B cell (primary cell): ENCODE results near the gene KNG1. TPM values are rescaled to one million over a fixed set of nuclear protein-coding genes. Genes with fewer than 3 reads are reported as not detected.

ENCODE experiments used
- ATAC-seq: fragments of 200-7000 bp; cut with Tn5 transposase; one replicate; pipeline ENCODE4 v1.10.0; 2021; ENCODE audit warnings: low read depth, mild to moderate bottlenecking, moderate number of reproducible peaks, moderate library complexity
- CTCF ChIA-PET: fragments of 350-600 bp; sonication (Branson Sonifier 250); formaldehyde crosslinking; loops from one replicate; lab custom pipeline; 2021; ENCODE audit warnings: antibody characterized with exemption, inconsistent platforms; lab: Charles Lee
- POLR2A ChIA-PET: fragments of 350-600 bp; sonication (Branson Sonifier 250); formaldehyde crosslinking; loops from one replicate; lab custom pipeline; 2021; ENCODE audit warnings: antibody characterized with exemption; lab: Charles Lee
- DNase-seq: peaks from one replicate; pipeline ENCODE4 v3.0.0; 2013
- H2AFZ ChIP-seq: 2 replicates; pipeline ENCODE4 v1.6.1; 2012; ENCODE audit warnings: mild to moderate bottlenecking, low read depth, low read length; ENCODE audit not compliant: insufficient read depth, poor library complexity, severe bottlenecking
- H3K27ac ChIP-seq, 2 donors: 1 replicate in 1 of 2; 2 replicates in 1 of 2; pipeline ENCODE4 v1.5.1; 2012 to 2013; ENCODE audit warnings: low read length in 2 of 2, mild to moderate bottlenecking in 2 of 2, moderate library complexity in 1 of 2
- H3K27me3 ChIP-seq, 4 experiments: fragments of 200-600 bp in 1 of 4; sonication (generic) in 1 of 4; replicated peaks in 1 of 4; 1 replicate in 2 of 4; 2 replicates in 2 of 4; pipeline versions ENCODE4 v1.6.1 to v1.7.0; 2013 to 2016; ENCODE audit warnings: low read length in 3 of 4, mild to moderate bottlenecking in 2 of 4, mixed read lengths in 1 of 4, moderate library complexity in 1 of 4; ENCODE audit not compliant: insufficient read depth in 4 of 4, control insufficient read depth in 3 of 4; ENCODE audit errors: control extremely low read depth in 1 of 4
- H3K36me3 ChIP-seq, 2 experiments: replicated peaks in 1 of 2; 1 replicate in 1 of 2; 2 replicates in 1 of 2; pipeline versions ENCODE4 v1.6.1 to v1.7.1; 2013; ENCODE audit warnings: low read length in 1 of 2; ENCODE audit not compliant: insufficient read depth in 2 of 2, control insufficient read depth in 1 of 2; ENCODE audit errors: control extremely low read depth in 1 of 2, extremely low read depth in 1 of 2
- H3K4me1 ChIP-seq, 2 donors: fragments of 200-600 bp in 1 of 2; sonication (generic) in 1 of 2; 1 replicate in 1 of 2; 2 replicates in 1 of 2; pipeline versions ENCODE4 v1.5.1 to v1.6.1; 2013 to 2017; ENCODE audit warnings: low read length in 2 of 2; ENCODE audit not compliant: control insufficient read depth in 2 of 2, insufficient read depth in 2 of 2
- H3K4me2 ChIP-seq: replicated peaks from 2 replicates; pipeline ENCODE3; 2012; ENCODE audit warnings: mild to moderate bottlenecking, low read depth, low read length; ENCODE audit not compliant: poor library complexity, severe bottlenecking
- H3K4me3 ChIP-seq, 5 experiments: fragments of 200-600 bp in 1 of 5; sonication (generic) in 1 of 5; 1 replicate in 3 of 5; 2 replicates in 2 of 5; pipeline versions ENCODE4 v1.5.1 to v1.7.0; 2011 to 2016; ENCODE audit warnings: low read length in 4 of 5, mild to moderate bottlenecking in 4 of 5, low read depth in 2 of 5, control low read depth in 1 of 5, moderate library complexity in 1 of 5; ENCODE audit not compliant: insufficient read depth in 1 of 5; ENCODE audit errors: control extremely low read depth in 1 of 5, extremely low read depth in 1 of 5
- H3K79me2 ChIP-seq: fragments of 200-600 bp; sonication (generic); one replicate; pipeline ENCODE4 v1.6.0; 2016; ENCODE audit warnings: low read length; ENCODE audit not compliant: control insufficient read depth, insufficient read depth
- H3K9ac ChIP-seq: fragments of 200-600 bp; sonication (generic); 2 replicates; pipeline ENCODE4 v1.6.1; 2017; ENCODE audit warnings: mild to moderate bottlenecking, low read length, moderate library complexity
- H3K9me3 ChIP-seq, 3 donors: one replicate each; pipeline versions ENCODE4 v1.6.1 to v1.7.1; 2013; ENCODE audit warnings: low read length in 2 of 3; ENCODE audit not compliant: control insufficient read depth in 2 of 3, insufficient read depth in 1 of 3; ENCODE audit errors: control extremely low read depth in 1 of 3
- H4K20me1 ChIP-seq: 2 replicates; pipeline ENCODE4 v1.6.0; 2012; ENCODE audit warnings: mild to moderate bottlenecking, low read length; ENCODE audit not compliant: insufficient read depth, control insufficient read depth, poor library complexity, severe bottlenecking
- H3K27ac Mint-ChIP-seq: one replicate; pipeline ENCODE4 v1.8.0; 2021; ENCODE audit warnings: mixed read lengths
- H3K27me3 Mint-ChIP-seq: one replicate; pipeline ENCODE4 v1.8.0; 2021; ENCODE audit warnings: mixed read lengths
- H3K4me1 Mint-ChIP-seq: one replicate; pipeline ENCODE4 v1.8.0; 2021; ENCODE audit warnings: mixed read lengths
- H3K4me3 Mint-ChIP-seq: one replicate; pipeline ENCODE4 v1.8.0; 2021; ENCODE audit warnings: mixed read lengths
- H3K9me3 Mint-ChIP-seq: one replicate; pipeline ENCODE4 v1.8.0; 2022; ENCODE audit warnings: mixed read lengths; ENCODE audit not compliant: insufficient read depth
- EZH2 ChIP-seq: IDR thresholded peaks from 2 replicates; pipeline ENCODE4 v1.6.1; 2012; ENCODE audit warnings: borderline replicate concordance, low read depth, mild to moderate bottlenecking, moderate library complexity, low read length; ENCODE audit not compliant: insufficient read depth, poor library complexity, severe bottlenecking
- WGBS: methylation state at CpG from one replicate; pipeline ENCODE4 v1.1.5; 2013; ENCODE audit warnings: missing lambda C conversion rate; ENCODE audit not compliant: insufficient coverage; 5-methylcytosine and 5-hydroxymethylcytosine counted together
- intact Hi-C: fragments of 100-400 bp; cut with micrococcal nuclease; formaldehyde crosslinking; loops from one replicate; pipeline ENCODE4 v1.10.0; 2022
- polyA plus RNA-seq: library from polyadenylated mRNA; depleted of rRNA; stranded (reverse); fragments of >200 nt; gene quantifications from 2 replicates; pipeline ENCODE4 v1.2.3, GENCODE V29; 2012
- total RNA-seq, 2 donors: library from RNA; stranded (reverse); fragments of 120-200 nt in 1 of 2; gene quantifications; 1 replicate in 1 of 2; 2 replicates in 1 of 2; pipeline versions ENCODE4 v1.2.3 to v1.2.4, GENCODE V29; 2013 to 2022
- TF ChIP-seq, protein P1 (sequence below): fragments of 200-600 bp; IDR thresholded peaks from one replicate; pipeline ENCODE4 v1.8.0; 2022; ENCODE audit warnings: antibody characterized with exemption, mild to moderate bottlenecking

KNG1 gene
- total and polyA plus RNA-seq, 2 donors (not counting 1 experiment from before 2014, with no cell fraction given), result not detected

DNA sequence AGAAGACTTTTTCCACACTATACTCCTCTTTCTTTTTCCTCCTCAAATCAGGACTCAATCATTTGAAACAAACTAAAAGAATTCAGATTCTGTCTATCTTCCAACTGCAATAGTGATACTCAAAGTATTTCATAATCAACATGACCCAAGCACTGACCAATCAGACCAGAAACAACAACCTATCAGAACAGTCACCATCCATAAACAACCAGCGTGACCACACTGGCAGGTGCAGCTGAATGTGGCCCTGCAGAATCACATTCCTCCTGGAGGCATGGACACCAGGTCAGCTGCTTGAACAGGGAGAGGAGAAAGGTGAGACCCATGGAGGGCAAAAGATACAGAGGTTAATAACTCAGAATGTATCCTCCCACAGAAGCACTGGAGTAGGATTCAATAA is 38.0 kb upstream of the KNG1 start:
- CTCF ChIA-PET, result no interaction called here
- no peaks in the 10 kb centered on the region for H3K4me1 ChIP-seq
- no peaks in the 10 kb centered on the region for H3K36me3 ChIP-seq
- H3K27ac ChIP-seq, result no peak overlapping the region
- POLR2A ChIA-PET, result no interaction called here
- WGBS, result no CpG with 5 or more reads among the region's 1 CpG
- H3K79me2 ChIP-seq, result no peaks in the 10 kb centered on the region
- peaks cover 0 to 6% (median 0%) of the 10 kb centered on the region in 3 donors for H3K9me3 ChIP-seq
- ATAC-seq (no peak), DNase-seq (no peak)
- intact Hi-C loops, result no loop called here
- no peak overlapping the region for H3K9ac ChIP-seq
- peaks cover 0 to 32% (median 4%) of the 10 kb centered on the region in 4 experiments for H3K27me3 ChIP-seq
- no peak for TF ChIP-seq EZH2
- TF ChIP-seq, protein P1, sequence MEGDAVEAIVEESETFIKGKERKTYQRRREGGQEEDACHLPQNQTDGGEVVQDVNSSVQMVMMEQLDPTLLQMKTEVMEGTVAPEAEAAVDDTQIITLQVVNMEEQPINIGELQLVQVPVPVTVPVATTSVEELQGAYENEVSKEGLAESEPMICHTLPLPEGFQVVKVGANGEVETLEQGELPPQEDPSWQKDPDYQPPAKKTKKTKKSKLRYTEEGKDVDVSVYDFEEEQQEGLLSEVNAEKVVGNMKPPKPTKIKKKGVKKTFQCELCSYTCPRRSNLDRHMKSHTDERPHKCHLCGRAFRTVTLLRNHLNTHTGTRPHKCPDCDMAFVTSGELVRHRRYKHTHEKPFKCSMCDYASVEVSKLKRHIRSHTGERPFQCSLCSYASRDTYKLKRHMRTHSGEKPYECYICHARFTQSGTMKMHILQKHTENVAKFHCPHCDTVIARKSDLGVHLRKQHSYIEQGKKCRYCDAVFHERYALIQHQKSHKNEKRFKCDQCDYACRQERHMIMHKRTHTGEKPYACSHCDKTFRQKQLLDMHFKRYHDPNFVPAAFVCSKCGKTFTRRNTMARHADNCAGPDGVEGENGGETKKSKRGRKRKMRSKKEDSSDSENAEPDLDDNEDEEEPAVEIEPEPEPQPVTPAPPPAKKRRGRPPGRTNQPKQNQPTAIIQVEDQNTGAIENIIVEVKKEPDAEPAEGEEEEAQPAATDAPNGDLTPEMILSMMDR, result no peak
- H3K9me3 Mint-ChIP-seq, result no peaks in the 10 kb centered on the region
- H3K4me3 ChIP-seq, result no peak overlapping the region
- H3K4me2 ChIP-seq, result no peak overlapping the region
- H3K27ac Mint-ChIP-seq, result no peak overlapping the region
- no peak overlapping the region for H3K4me3 Mint-ChIP-seq
- H2AFZ ChIP-seq, result no peak overlapping the region
- H3K27me3 Mint-ChIP-seq, result peaks cover 45% of the 10 kb centered on the region
- H4K20me1 ChIP-seq, result no peaks in the 10 kb centered on the region
- no peaks in the 10 kb centered on the region for H3K4me1 Mint-ChIP-seq

DNA sequence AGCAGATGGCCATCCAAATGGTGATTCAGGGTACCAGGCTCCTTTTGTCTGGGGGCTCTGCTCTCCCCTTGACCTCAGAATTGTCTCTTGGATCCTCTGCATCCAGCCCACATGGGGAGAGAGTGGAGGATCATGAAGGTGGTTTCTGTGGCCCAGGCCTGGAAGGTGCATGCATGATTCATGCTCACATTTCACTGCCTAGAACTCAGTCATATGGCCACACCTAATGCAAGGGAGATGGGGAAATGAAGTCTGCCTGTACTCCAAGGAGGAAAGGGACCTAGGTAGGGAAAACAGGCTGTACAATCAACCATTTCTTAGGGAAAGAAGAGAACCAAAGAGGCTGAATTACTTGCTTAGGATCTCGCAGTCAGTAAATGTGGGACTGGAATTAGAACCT is 36.3 kb upstream of the KNG1 start:
- H3K36me3 ChIP-seq, result no peaks in the 10 kb centered on the region
- ChIA-PET POLR2A (no interaction called here), CTCF (no interaction called here)
- Mint-ChIP-seq H3K4me3 (no peak overlapping the region), H3K4me1 (no peaks in the 10 kb centered on the region), H3K27me3 (peaks cover 46% of the 10 kb centered on the region), H3K27ac (no peak overlapping the region), H3K9me3 (peaks cover 5% of the 10 kb centered on the region)
- no peaks in the 10 kb centered on the region for H3K4me1 ChIP-seq
- no peak overlapping the region for H2AFZ ChIP-seq
- no peak overlapping the region for H3K9ac ChIP-seq
- no peaks in the 10 kb centered on the region for H3K79me2 ChIP-seq
- H3K4me3 ChIP-seq, result no peak overlapping the region
- H3K4me2 ChIP-seq, result no peak overlapping the region
- no peak for DNase-seq
- intact Hi-C loops, result no loop called here
- H3K27me3 ChIP-seq, result peaks cover 0 to 31% (median 7%) of the 10 kb centered on the region in 4 experiments
- TF ChIP-seq, protein P1, result no peak
- TF ChIP-seq EZH2, result no peak
- H4K20me1 ChIP-seq, result no peaks in the 10 kb centered on the region
- H3K27ac ChIP-seq, result no peak overlapping the region
- WGBS, result 100% methylated on average over 1 of the region's 1 CpG
- no peak for ATAC-seq
- H3K9me3 ChIP-seq, result peaks cover 2 to 10% (median 5%) of the 10 kb centered on the region in 3 donors
